Parathyroid adenoma (tissue), 2 donors: ENCODE results near the gene LARP4B.

Experiments used
- H2AFZ ChIP-seq: fragments of 300-600 bp; sonication (generic); one replicate; pipeline ENCODE4 v1.7.0; 2017; ENCODE audit warnings: antibody characterized with exemption, mild to moderate bottlenecking
- H3K27ac ChIP-seq: fragments of 300-600 bp; sonication (generic); one replicate; pipeline ENCODE4 v1.7.0; 2017
- H3K27me3 ChIP-seq: fragments of 300-600 bp; sonication (generic); one replicate; pipeline ENCODE4 v1.7.0; 2017; ENCODE audit warnings: low read length; ENCODE audit not compliant: control insufficient read depth, insufficient read depth
- H3K36me3 ChIP-seq: fragments of 300-600 bp; sonication (generic); one replicate; pipeline ENCODE4 v1.7.0; 2017; ENCODE audit warnings: low read length; ENCODE audit not compliant: control insufficient read depth, insufficient read depth
- H3K4me1 ChIP-seq: fragments of 300-600 bp; sonication (generic); one replicate; pipeline ENCODE4 v1.7.0; 2017; ENCODE audit warnings: control low read depth
- H3K4me2 ChIP-seq: fragments of 300-600 bp; sonication (generic); one replicate; pipeline ENCODE4 v1.7.0; 2017; ENCODE audit warnings: low read length
- H3K4me3 ChIP-seq: fragments of 300-600 bp; sonication (generic); one replicate; pipeline ENCODE4 v1.7.0; 2017; ENCODE audit warnings: low read depth, low read length
- H3K79me2 ChIP-seq: fragments of 300-600 bp; sonication (generic); one replicate; pipeline ENCODE4 v1.7.0; 2017; ENCODE audit warnings: control low read depth
- H3K9ac ChIP-seq: fragments of 300-600 bp; sonication (generic); one replicate; pipeline ENCODE4 v1.7.0; 2017; ENCODE audit warnings: mild to moderate bottlenecking
- H3K9me3 ChIP-seq: fragments of 300-600 bp; sonication (generic); one replicate; pipeline ENCODE4 v1.7.0; 2017; ENCODE audit warnings: low read length; ENCODE audit not compliant: control insufficient read depth
- TF ChIP-seq, protein P1 (sequence below): fragments of 300-600 bp; sonication (generic); IDR thresholded peaks from one replicate; pipeline ENCODE4 v1.7.0; 2017; ENCODE audit warnings: antibody characterized with exemption, mild to moderate bottlenecking
- donor health status: primary hyperparathyroidism.

LARP4B gene

DNA sequence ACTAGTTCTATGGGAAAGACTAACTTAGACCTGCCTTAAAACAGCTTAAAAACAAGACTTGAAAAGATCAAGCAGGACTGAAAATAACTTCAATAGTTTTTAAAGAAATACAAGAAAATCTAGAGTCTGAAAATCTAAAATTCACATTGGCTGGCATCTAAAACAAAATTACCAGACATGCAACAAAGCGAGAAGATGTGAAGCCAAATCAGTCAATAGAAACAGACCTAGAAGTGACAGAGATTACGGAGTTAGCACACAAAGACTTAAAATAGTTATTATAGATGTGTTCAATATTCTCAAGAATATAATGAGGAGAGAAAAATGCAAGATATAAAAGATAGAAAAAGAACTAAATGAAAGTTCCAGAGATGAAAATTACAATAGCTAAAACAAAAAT lies 163.7 kb downstream of the LARP4B start:
- Histone ChIP-seq H3K79me2 (no peaks in the 10 kb centered on the region), H3K4me1 (no peaks in the 10 kb centered on the region), H3K4me2 (no peak overlapping the region), H3K9me3 (no peaks in the 10 kb centered on the region), H3K4me3 (no peak overlapping the region), H3K9ac (no peak overlapping the region), H3K27ac (no peak overlapping the region), H3K36me3 (no peaks in the 10 kb centered on the region), H3K27me3 (no peaks in the 10 kb centered on the region), H2AFZ (no peak overlapping the region)
- TF ChIP-seq, protein P1, sequence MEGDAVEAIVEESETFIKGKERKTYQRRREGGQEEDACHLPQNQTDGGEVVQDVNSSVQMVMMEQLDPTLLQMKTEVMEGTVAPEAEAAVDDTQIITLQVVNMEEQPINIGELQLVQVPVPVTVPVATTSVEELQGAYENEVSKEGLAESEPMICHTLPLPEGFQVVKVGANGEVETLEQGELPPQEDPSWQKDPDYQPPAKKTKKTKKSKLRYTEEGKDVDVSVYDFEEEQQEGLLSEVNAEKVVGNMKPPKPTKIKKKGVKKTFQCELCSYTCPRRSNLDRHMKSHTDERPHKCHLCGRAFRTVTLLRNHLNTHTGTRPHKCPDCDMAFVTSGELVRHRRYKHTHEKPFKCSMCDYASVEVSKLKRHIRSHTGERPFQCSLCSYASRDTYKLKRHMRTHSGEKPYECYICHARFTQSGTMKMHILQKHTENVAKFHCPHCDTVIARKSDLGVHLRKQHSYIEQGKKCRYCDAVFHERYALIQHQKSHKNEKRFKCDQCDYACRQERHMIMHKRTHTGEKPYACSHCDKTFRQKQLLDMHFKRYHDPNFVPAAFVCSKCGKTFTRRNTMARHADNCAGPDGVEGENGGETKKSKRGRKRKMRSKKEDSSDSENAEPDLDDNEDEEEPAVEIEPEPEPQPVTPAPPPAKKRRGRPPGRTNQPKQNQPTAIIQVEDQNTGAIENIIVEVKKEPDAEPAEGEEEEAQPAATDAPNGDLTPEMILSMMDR: no peak

- Histone ChIP-seq H3K9ac (no peak overlapping the region), H3K4me1 (no peaks in the 10 kb centered on the region), H3K4me3 (no peak overlapping the region), H3K27ac (no peak overlapping the region), H3K27me3 (no peaks in the 10 kb centered on the region), H2AFZ (no peak overlapping the region), H3K36me3 (no peaks in the 10 kb centered on the region), H3K4me2 (no peak overlapping the region), H3K9me3 (no peaks in the 10 kb centered on the region), H3K79me2 (no peaks in the 10 kb centered on the region)
- TF ChIP-seq, protein P1: no peak
These were observed 164.3 kb downstream of the LARP4B start for GRCh38 chr10:767211-767610.

DNA sequence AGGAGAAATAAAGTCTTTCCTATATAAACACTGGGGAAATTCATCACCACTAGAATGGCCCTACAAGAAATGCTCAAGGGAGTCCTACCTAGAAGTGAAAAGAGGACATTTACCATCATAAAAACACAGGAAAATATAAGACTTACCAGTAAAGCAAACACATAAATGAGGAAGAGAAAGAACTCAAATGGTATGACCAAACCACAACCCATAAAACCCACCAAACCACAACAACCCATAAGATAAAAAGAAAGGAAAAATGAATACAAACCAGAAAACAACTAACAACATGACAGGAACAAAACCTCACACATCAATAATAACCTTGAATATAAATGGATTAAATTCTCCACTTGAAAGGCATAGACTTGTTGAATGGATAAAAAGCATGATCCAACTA lies 170.1 kb downstream of the LARP4B start:
- H3K4me2 ChIP-seq: no peak overlapping the region
- H2AFZ ChIP-seq: no peak overlapping the region
- no peak overlapping the region for H3K27ac ChIP-seq
- H3K9ac ChIP-seq: no peak overlapping the region
- no peaks in the 10 kb centered on the region for H3K79me2 ChIP-seq
- TF ChIP-seq, protein P1: no peak
- H3K36me3 ChIP-seq: no peaks in the 10 kb centered on the region
- H3K4me1 ChIP-seq: no peaks in the 10 kb centered on the region
- no peaks in the 10 kb centered on the region for H3K27me3 ChIP-seq
- H3K9me3 ChIP-seq: no peaks in the 10 kb centered on the region
- H3K4me3 ChIP-seq: no peak overlapping the region

GRCh38 chr10:760622-761021 lies 170.9 kb downstream of the LARP4B start:
- no peaks in the 10 kb centered on the region for H3K36me3 ChIP-seq
- H3K4me1 ChIP-seq: no peaks in the 10 kb centered on the region
- H2AFZ ChIP-seq: no peak overlapping the region
- no peak overlapping the region for H3K27ac ChIP-seq
- no peaks in the 10 kb centered on the region for H3K79me2 ChIP-seq
- H3K9ac ChIP-seq: no peak overlapping the region
- TF ChIP-seq, protein P1: no peak
- H3K4me3 ChIP-seq: no peak overlapping the region
- H3K27me3 ChIP-seq: no peaks in the 10 kb centered on the region
- no peaks in the 10 kb centered on the region for H3K9me3 ChIP-seq
- no peak overlapping the region for H3K4me2 ChIP-seq

- no peak overlapping the region for H3K4me3 ChIP-seq
- H3K4me2 ChIP-seq: no peak overlapping the region
- no peaks in the 10 kb centered on the region for H3K79me2 ChIP-seq
- TF ChIP-seq, protein P1: no peak
- H3K36me3 ChIP-seq: no peaks in the 10 kb centered on the region
- no peaks in the 10 kb centered on the region for H3K9me3 ChIP-seq
- no peak overlapping the region for H3K9ac ChIP-seq
- H3K27me3 ChIP-seq: no peaks in the 10 kb centered on the region
- H2AFZ ChIP-seq: no peak overlapping the region
- no peaks in the 10 kb centered on the region for H3K4me1 ChIP-seq
- no peak overlapping the region for H3K27ac ChIP-seq
These were observed 171.5 kb downstream of the LARP4B start for GRCh38 chr10:759898-760477.
